ENCODE data around the gene PPP4R1.
A peak's percentile ranks its signal among the peaks of the same experiment; 100 is the strongest.

PPP4R1 gene

DNA sequence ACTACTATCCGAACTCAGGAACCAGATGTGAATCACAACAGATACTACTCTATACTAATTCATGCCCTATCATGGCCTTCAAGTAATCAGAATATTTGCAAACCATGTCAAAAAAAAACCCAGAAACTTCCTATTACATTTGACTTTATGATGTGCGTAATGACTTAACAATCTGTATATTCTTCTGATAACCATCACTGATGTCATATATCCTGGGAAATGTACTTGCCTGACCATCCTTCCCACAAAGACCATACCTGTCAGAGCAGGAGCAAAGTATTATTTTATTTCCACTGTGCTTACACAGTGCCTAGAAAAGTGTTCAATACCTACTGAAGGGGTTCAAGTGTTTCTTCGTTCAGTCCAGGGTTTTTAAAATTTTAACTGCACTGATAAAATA lies 27.5 kb downstream of the PPP4R1 start:
- TF ChIP-seq SUZ12 (IDR thresholded peaks at IDR 0.05) = no peak
- CTCF ChIA-PET = no interaction called here
- DNase-seq (ENCODE audit: extremely low spot score) = no peak
- POLR2A ChIA-PET = no interaction called here

DNA sequence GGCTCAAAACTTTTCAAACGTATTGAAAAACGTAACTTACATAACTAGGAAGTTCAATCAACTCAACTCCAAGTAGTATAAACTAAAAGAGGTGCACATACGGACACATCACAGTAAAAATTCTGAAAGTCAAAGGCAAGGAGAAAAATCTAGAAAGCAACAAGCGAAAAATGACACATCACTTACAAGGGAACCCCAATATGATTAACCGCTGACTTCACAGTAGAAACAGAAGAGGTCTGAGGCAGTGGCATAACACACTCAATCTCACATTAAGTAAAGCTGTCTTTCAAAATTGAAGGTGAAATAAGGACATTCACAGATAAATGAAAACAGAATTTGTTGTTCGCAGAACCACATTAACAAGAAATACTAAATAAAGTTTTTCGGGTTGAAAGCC lies 32.7 kb downstream of the PPP4R1 start:
- TF ChIP-seq FOXK2 (IDR thresholded peaks at IDR 0.05) (no peak), FOXA1 (IDR thresholded peaks at IDR 0.05) (no peak), ARNT (IDR thresholded peaks at IDR 0.05) (no peak), L3MBTL2 (conservative IDR thresholded peaks at IDR 0.05) (no peak), HDGF (IDR thresholded peaks at IDR 0.05; ENCODE audit: borderline replicate concordance) (no peak), LEF1 (IDR thresholded peaks at IDR 0.05; ENCODE audit: borderline replicate concordance) (no peak), FOXM1 (IDR thresholded peaks at IDR 0.05; ENCODE audit: borderline replicate concordance) (no peak), BHLHE40 (IDR thresholded peaks at IDR 0.05; ENCODE audit: borderline replicate concordance) (no peak), NFRKB (IDR thresholded peaks at IDR 0.05) (no peak)
- TF ChIP-seq, protein P1, sequence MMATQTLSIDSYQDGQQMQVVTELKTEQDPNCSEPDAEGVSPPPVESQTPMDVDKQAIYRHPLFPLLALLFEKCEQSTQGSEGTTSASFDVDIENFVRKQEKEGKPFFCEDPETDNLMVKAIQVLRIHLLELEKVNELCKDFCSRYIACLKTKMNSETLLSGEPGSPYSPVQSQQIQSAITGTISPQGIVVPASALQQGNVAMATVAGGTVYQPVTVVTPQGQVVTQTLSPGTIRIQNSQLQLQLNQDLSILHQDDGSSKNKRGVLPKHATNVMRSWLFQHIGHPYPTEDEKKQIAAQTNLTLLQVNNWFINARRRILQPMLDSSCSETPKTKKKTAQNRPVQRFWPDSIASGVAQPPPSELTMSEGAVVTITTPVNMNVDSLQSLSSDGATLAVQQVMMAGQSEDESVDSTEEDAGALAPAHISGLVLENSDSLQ (IDR thresholded peaks at IDR 0.05) = no peak
- ChIA-PET CTCF (no interaction called here), POLR2A (no interaction called here)
- DNase-seq (ENCODE audit: extremely low spot score) = no peak

DNA sequence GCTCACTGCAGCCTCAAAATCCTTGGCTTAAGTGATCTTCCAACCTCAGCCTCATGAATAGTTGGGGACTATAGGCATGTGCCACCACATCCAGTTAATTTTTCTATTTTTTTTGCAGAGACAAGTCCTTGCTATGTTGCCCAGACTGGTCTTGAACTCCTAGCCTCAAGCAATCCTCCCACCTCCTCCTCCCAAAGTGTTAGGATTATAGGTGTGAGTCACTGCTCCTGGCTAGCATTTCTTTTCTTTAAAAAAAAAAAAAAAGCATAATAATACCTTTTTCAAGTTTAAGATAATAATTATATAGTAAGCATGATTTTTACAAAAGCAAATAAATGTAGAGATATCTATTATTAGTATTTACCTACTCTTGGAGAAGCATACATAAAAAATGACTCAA lies 36.1 kb downstream of the PPP4R1 start:
- POLR2A ChIA-PET = no interaction called here
- TF ChIP-seq ZNF384 (IDR thresholded peaks at IDR 0.05) (no peak), TARDBP (IDR thresholded peaks at IDR 0.05) (no peak), CTBP1 (IDR thresholded peaks at IDR 0.05; ENCODE audit: borderline replicate concordance) (no peak), NFRKB (IDR thresholded peaks at IDR 0.05) (no peak), HDGF (IDR thresholded peaks at IDR 0.05; ENCODE audit: borderline replicate concordance) (no peak), L3MBTL2 (conservative IDR thresholded peaks at IDR 0.05) (no peak), SP1 (IDR thresholded peaks at IDR 0.05) (no peak), FOXA1 (IDR thresholded peaks at IDR 0.05) (no peak), SUZ12 (IDR thresholded peaks at IDR 0.05) (no peak), ELF4 (IDR thresholded peaks at IDR 0.05) (no peak), ARNT (IDR thresholded peaks at IDR 0.05) (no peak), BHLHE40 (IDR thresholded peaks at IDR 0.05; ENCODE audit: borderline replicate concordance) (no peak), FOXK2 (IDR thresholded peaks at IDR 0.05) (no peak), FOXM1 (IDR thresholded peaks at IDR 0.05; ENCODE audit: borderline replicate concordance) (no peak), LEF1 (IDR thresholded peaks at IDR 0.05; ENCODE audit: borderline replicate concordance) (no peak)
- TF ChIP-seq, protein P1 (IDR thresholded peaks at IDR 0.05) = no peak
- CTCF ChIA-PET = no interaction called here
- DNase-seq (ENCODE audit: extremely low spot score) = no peak

DNA sequence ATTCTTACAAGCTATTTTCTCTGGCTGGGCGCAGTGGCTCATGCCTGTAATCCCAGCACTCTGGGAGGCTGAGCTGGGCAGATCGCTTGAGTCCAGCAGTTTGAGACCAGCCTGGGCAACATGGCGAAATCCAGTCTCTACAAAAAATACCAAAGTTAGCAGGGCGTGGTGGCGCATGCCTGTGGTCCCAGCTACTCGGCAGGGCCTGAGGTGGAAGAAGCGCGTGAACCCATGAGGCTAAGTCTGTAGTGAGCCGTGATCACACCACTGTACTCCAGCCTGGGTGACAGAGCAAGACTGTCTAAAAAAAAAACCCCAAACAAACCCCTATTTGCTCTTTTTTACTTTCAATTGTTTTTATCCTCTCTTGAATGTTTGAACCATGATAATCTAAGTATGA lies 37.0 kb downstream of the PPP4R1 start:
- CTCF ChIA-PET = interaction anchor here (0.8 kb wide), 1 partner anchor 193 kb away, joined by 3 read pairs; no protein-coding TSS in a partner anchor
- POLR2A ChIA-PET = no interaction called here
- no peak for TF ChIP-seq FOXK2 (IDR thresholded peaks at IDR 0.05)
- no peak for TF ChIP-seq TARDBP (IDR thresholded peaks at IDR 0.05)
- TF ChIP-seq SUZ12 (IDR thresholded peaks at IDR 0.05) = no peak
- no peak for TF ChIP-seq HDGF (IDR thresholded peaks at IDR 0.05; ENCODE audit: borderline replicate concordance)
- no peak for TF ChIP-seq FOXA1 (IDR thresholded peaks at IDR 0.05)
- no peak for TF ChIP-seq CTBP1 (IDR thresholded peaks at IDR 0.05; ENCODE audit: borderline replicate concordance)
- TF ChIP-seq BHLHE40 (IDR thresholded peaks at IDR 0.05; ENCODE audit: borderline replicate concordance) = no peak
- no peak for TF ChIP-seq LEF1 (IDR thresholded peaks at IDR 0.05; ENCODE audit: borderline replicate concordance)
- no peak for TF ChIP-seq SP1 (IDR thresholded peaks at IDR 0.05)
- no peak for TF ChIP-seq NFRKB (IDR thresholded peaks at IDR 0.05)
- TF ChIP-seq, protein P1 (IDR thresholded peaks at IDR 0.05) = no peak
- TF ChIP-seq ZNF384 (IDR thresholded peaks at IDR 0.05) = no peak
- no peak for TF ChIP-seq ARNT (IDR thresholded peaks at IDR 0.05)
- DNase-seq (ENCODE audit: extremely low spot score) = no peak

DNA sequence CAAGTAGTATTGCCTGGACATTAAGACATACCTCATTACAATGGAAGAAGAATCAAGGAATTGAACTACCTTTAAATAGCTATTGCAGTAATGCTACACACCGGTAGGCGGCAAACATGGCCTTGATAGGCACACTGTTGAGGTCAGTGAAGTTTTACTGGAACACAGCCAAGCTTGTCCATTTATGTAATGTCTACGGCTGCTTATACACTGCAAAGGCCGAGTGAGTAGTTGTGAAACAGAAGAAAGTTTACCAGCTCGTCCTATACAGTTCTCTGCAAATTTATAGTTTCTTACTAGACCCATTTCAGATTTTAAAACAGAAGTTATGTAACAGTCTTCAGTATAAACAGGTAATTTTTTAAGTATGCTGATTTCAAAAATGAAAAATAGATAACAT lies 38.8 kb downstream of the PPP4R1 start:
- POLR2A ChIA-PET = no interaction called here
- CTCF ChIA-PET = interaction anchor here (1.0 to 1.5 kb wide), 3 partner anchors 11 to 123 kb away, joined by 3 to 6 read pairs (median 5); no protein-coding TSS in a partner anchor
- TF ChIP-seq TARDBP (IDR thresholded peaks at IDR 0.05) = no peak
- TF ChIP-seq FOXK2 (IDR thresholded peaks at IDR 0.05) = no peak
- no peak for TF ChIP-seq LEF1 (IDR thresholded peaks at IDR 0.05; ENCODE audit: borderline replicate concordance)
- TF ChIP-seq, protein P1 (IDR thresholded peaks at IDR 0.05) = 0 out of 2 replicates have a peak, but pooled peaks have one; percentile 18
- TF ChIP-seq NFRKB (IDR thresholded peaks at IDR 0.05) = no peak
- TF ChIP-seq FOXM1 (IDR thresholded peaks at IDR 0.05; ENCODE audit: borderline replicate concordance) = no peak
- DNase-seq (ENCODE audit: extremely low spot score) = peak; percentile 59

DNA sequence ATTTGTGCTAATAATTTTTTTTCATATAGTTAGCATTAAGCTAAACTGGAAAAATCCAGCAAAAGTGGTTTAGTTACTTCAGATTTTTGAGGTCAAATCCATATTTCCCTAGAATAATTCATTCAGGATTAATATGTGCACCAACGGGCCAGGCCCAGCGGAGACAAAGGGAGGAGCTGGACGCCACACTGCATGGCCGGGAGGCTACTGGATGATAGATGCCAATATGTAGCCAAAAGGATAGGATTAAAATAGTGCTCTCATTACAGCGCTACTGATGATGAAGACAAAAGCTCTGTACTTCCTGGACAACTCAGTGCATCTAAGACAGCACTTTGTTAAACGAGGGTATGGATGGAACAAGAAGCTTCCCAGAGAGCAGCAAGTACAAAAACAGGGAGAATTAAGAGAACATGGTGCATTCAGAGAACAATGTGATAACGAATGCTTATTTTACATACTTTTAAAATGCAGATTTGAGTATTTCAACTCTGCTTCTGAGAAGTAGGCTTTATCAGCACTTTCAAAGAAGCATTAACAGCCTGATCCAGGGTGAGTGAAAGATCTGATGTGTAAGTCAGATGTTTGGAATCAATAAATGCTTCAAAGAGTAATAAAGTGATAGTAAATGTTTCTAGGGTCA lies 39.8 kb downstream of the PPP4R1 start:
- TF ChIP-seq CTBP1 (IDR thresholded peaks at IDR 0.05; ENCODE audit: borderline replicate concordance) (no peak), NFRKB (IDR thresholded peaks at IDR 0.05) (no peak), SUZ12 (IDR thresholded peaks at IDR 0.05) (no peak), BHLHE40 (IDR thresholded peaks at IDR 0.05; ENCODE audit: borderline replicate concordance) (no peak), SP1 (IDR thresholded peaks at IDR 0.05) (no peak), LEF1 (IDR thresholded peaks at IDR 0.05; ENCODE audit: borderline replicate concordance) (no peak), ELF4 (IDR thresholded peaks at IDR 0.05) (no peak), TARDBP (IDR thresholded peaks at IDR 0.05) (no peak), FOXM1 (IDR thresholded peaks at IDR 0.05; ENCODE audit: borderline replicate concordance) (no peak), FOXK2 (IDR thresholded peaks at IDR 0.05) (no peak), HDGF (IDR thresholded peaks at IDR 0.05; ENCODE audit: borderline replicate concordance) (no peak), ARNT (IDR thresholded peaks at IDR 0.05) (no peak), L3MBTL2 (conservative IDR thresholded peaks at IDR 0.05) (no peak), ZNF384 (IDR thresholded peaks at IDR 0.05) (no peak), FOXA1 (IDR thresholded peaks at IDR 0.05) (no peak)
- TF ChIP-seq, protein P1 (IDR thresholded peaks at IDR 0.05) = no peak
- no peak for DNase-seq (ENCODE audit: extremely low spot score)
- ChIA-PET CTCF (interaction anchor here (1.2 to 1.5 kb wide), 2 partner anchors 10 to 19 kb away, joined by 5 to 6 read pairs; no protein-coding TSS in a partner anchor), POLR2A (no interaction called here)

Data from HEK293T (cell line).